T-helper 1 cell treated with Interleukin-12 subunit alpha and Interleukin-12 subunit beta and Interleukin-4 antibody, amounts not matched to agents 30 μg/mL and 1 μg/mL, for 36 hours (primary cell): ENCODE results near the gene ILDR1.

Source experiments
- H3K27ac Mint-ChIP-seq: one replicate; pipeline ENCODE4 v1.8.0; 2021; ENCODE audit warnings: mild to moderate bottlenecking, mixed read lengths
- H3K27me3 Mint-ChIP-seq: one replicate; pipeline ENCODE4 v1.8.0; 2021; ENCODE audit warnings: low read depth, mixed read lengths
- H3K36me3 Mint-ChIP-seq: one replicate; pipeline ENCODE4 v1.8.0; 2021; ENCODE audit warnings: low read depth, mixed read lengths
- H3K4me1 Mint-ChIP-seq: one replicate; pipeline ENCODE4 v1.8.0; 2021; ENCODE audit warnings: low read depth, mixed read lengths
- H3K4me3 Mint-ChIP-seq: one replicate; pipeline ENCODE4 v1.8.0; 2021; ENCODE audit warnings: mild to moderate bottlenecking, moderate library complexity, mixed read lengths
- H3K9me3 Mint-ChIP-seq: one replicate; pipeline ENCODE4 v1.8.0; 2021; ENCODE audit warnings: mixed read lengths

The ILDR1 gene

GRCh38 chr3:122032531-122032930 lies 10.5 kb upstream of the ILDR1 start:
- H3K4me3 Mint-ChIP-seq = no peak overlapping the region
- peaks cover 13% of the 10 kb centered on the region for H3K4me1 Mint-ChIP-seq
- H3K27ac Mint-ChIP-seq = no peak overlapping the region
- peaks cover 11% of the 10 kb centered on the region for H3K36me3 Mint-ChIP-seq
- peaks cover 52% of the 10 kb centered on the region for H3K9me3 Mint-ChIP-seq
- H3K27me3 Mint-ChIP-seq = no peaks in the 10 kb centered on the region

- Mint-ChIP-seq H3K27me3 (no peaks in the 10 kb centered on the region), H3K27ac (peak overlapping the region; percentile 71), H3K36me3 (peaks cover 11% of the 10 kb centered on the region), H3K4me1 (peaks cover 13% of the 10 kb centered on the region), H3K9me3 (peaks cover 44% of the 10 kb centered on the region), H3K4me3 (peak overlapping the region; percentile 11)
Measured at GRCh38 chr3:122031123-122031468, 9.0 kb upstream of the ILDR1 start.

GRCh38 chr3:122030381-122031122 lies 8.5 kb upstream of the ILDR1 start:
- peaks cover 38% of the 10 kb centered on the region for H3K9me3 Mint-ChIP-seq
- H3K4me1 Mint-ChIP-seq = peaks cover 13% of the 10 kb centered on the region
- peaks cover 9% of the 10 kb centered on the region for H3K36me3 Mint-ChIP-seq
- H3K27me3 Mint-ChIP-seq = no peaks in the 10 kb centered on the region
- H3K4me3 Mint-ChIP-seq = peak overlapping the region; percentile 23
- peak overlapping the region; percentile 71 for H3K27ac Mint-ChIP-seq

- Mint-ChIP-seq H3K4me1 (peaks cover 18% of the 10 kb centered on the region), H3K27ac (no peak overlapping the region), H3K36me3 (no peaks in the 10 kb centered on the region), H3K27me3 (peaks cover 17% of the 10 kb centered on the region), H3K9me3 (peaks cover under 1% of the 10 kb centered on the region), H3K4me3 (no peak overlapping the region)
Measured at GRCh38 chr3:122025296-122025695, 3.2 kb upstream of the ILDR1 start.

- Mint-ChIP-seq H3K27me3 (peaks cover 19% of the 10 kb centered on the region), H3K9me3 (no peaks in the 10 kb centered on the region), H3K4me3 (no peak overlapping the region), H3K27ac (no peak overlapping the region), H3K36me3 (no peaks in the 10 kb centered on the region), H3K4me1 (peaks cover 15% of the 10 kb centered on the region)
Measured at GRCh38 chr3:122024800-122025199, 2.8 kb upstream of the ILDR1 start.

- H3K4me3 Mint-ChIP-seq = no peak overlapping the region
- H3K4me1 Mint-ChIP-seq = peaks cover 15% of the 10 kb centered on the region
- peaks cover 22% of the 10 kb centered on the region for H3K27me3 Mint-ChIP-seq
- H3K27ac Mint-ChIP-seq = no peak overlapping the region
- H3K36me3 Mint-ChIP-seq = no peaks in the 10 kb centered on the region
- H3K9me3 Mint-ChIP-seq = no peaks in the 10 kb centered on the region
Measured at GRCh38 chr3:122023335-122023910, 1.4 kb upstream of the ILDR1 start.

GRCh38 chr3:122021037-122021436 lies 1.0 kb downstream of the ILDR1 start:
- peaks cover 7% of the 10 kb centered on the region for H3K9me3 Mint-ChIP-seq
- H3K27me3 Mint-ChIP-seq = peaks cover 26% of the 10 kb centered on the region
- H3K4me1 Mint-ChIP-seq = peaks cover 15% of the 10 kb centered on the region
- H3K36me3 Mint-ChIP-seq = peaks cover under 1% of the 10 kb centered on the region
- H3K27ac Mint-ChIP-seq = no peak overlapping the region
- H3K4me3 Mint-ChIP-seq = peak overlapping the region; percentile 10

GRCh38 chr3:122019493-122019892 lies 2.6 kb downstream of the ILDR1 start:
- peaks cover 10% of the 10 kb centered on the region for H3K4me1 Mint-ChIP-seq
- peaks cover 29% of the 10 kb centered on the region for H3K27me3 Mint-ChIP-seq
- no peak overlapping the region for H3K4me3 Mint-ChIP-seq
- peaks cover 2% of the 10 kb centered on the region for H3K36me3 Mint-ChIP-seq
- no peak overlapping the region for H3K27ac Mint-ChIP-seq
- H3K9me3 Mint-ChIP-seq = peaks cover 11% of the 10 kb centered on the region

GRCh38 chr3:122014741-122015140 lies 7.3 kb downstream of the ILDR1 start:
- H3K27me3 Mint-ChIP-seq = peaks cover 14% of the 10 kb centered on the region

GRCh38 chr3:122013448-122013925 lies 8.6 kb downstream of the ILDR1 start:
- peaks cover 11% of the 10 kb centered on the region for H3K27me3 Mint-ChIP-seq
- H3K4me3 Mint-ChIP-seq = no peak overlapping the region
- H3K4me1 Mint-ChIP-seq = peaks cover 19% of the 10 kb centered on the region
- H3K36me3 Mint-ChIP-seq = peaks cover 2% of the 10 kb centered on the region
- no peak overlapping the region for H3K27ac Mint-ChIP-seq
- H3K9me3 Mint-ChIP-seq = peaks cover 11% of the 10 kb centered on the region

More at GRCh38 chr3:122014741-122015140, 7.3 kb downstream of the ILDR1 start:
- H3K9me3 Mint-ChIP-seq = peaks cover 11% of the 10 kb centered on the region
- H3K4me3 Mint-ChIP-seq = no peak overlapping the region
- H3K4me1 Mint-ChIP-seq = peaks cover 18% of the 10 kb centered on the region
- no peak overlapping the region for H3K27ac Mint-ChIP-seq
- peaks cover 2% of the 10 kb centered on the region for H3K36me3 Mint-ChIP-seq

- Mint-ChIP-seq H3K9me3 (peaks cover 11% of the 10 kb centered on the region), H3K27me3 (peaks cover 8% of the 10 kb centered on the region), H3K4me1 (peaks cover 19% of the 10 kb centered on the region), H3K36me3 (peaks cover 2% of the 10 kb centered on the region), H3K4me3 (no peak overlapping the region), H3K27ac (no peak overlapping the region)
Measured at GRCh38 chr3:122012821-122013220, 9.2 kb downstream of the ILDR1 start.

- peaks cover 19% of the 10 kb centered on the region for H3K4me1 Mint-ChIP-seq
- H3K27ac Mint-ChIP-seq = peak overlapping the region; percentile 7
- peak overlapping the region; percentile 17 for H3K4me3 Mint-ChIP-seq
- H3K36me3 Mint-ChIP-seq = peaks cover 2% of the 10 kb centered on the region
- H3K27me3 Mint-ChIP-seq = peaks cover 8% of the 10 kb centered on the region
- peaks cover 7% of the 10 kb centered on the region for H3K9me3 Mint-ChIP-seq
Measured at GRCh38 chr3:122011396-122011795, 10.7 kb downstream of the ILDR1 start.

- Mint-ChIP-seq H3K27ac (peak overlapping the region; percentile 2), H3K27me3 (peaks cover 4% of the 10 kb centered on the region), H3K4me3 (no peak overlapping the region), H3K36me3 (no peaks in the 10 kb centered on the region), H3K4me1 (peaks cover 21% of the 10 kb centered on the region), H3K9me3 (no peaks in the 10 kb centered on the region)
Measured at GRCh38 chr3:122010506-122010905, 11.5 kb downstream of the ILDR1 start.

GRCh38 chr3:122008166-122008565 lies 13.9 kb downstream of the ILDR1 start:
- Mint-ChIP-seq H3K4me1 (peaks cover 34% of the 10 kb centered on the region), H3K9me3 (no peaks in the 10 kb centered on the region), H3K4me3 (no peak overlapping the region), H3K27me3 (peaks cover 4% of the 10 kb centered on the region), H3K27ac (no peak overlapping the region), H3K36me3 (no peaks in the 10 kb centered on the region)

GRCh38 chr3:122006267-122006666 lies 15.8 kb downstream of the ILDR1 start:
- Mint-ChIP-seq H3K9me3 (no peaks in the 10 kb centered on the region), H3K27me3 (peaks cover 4% of the 10 kb centered on the region), H3K4me1 (peaks cover 27% of the 10 kb centered on the region), H3K27ac (no peak overlapping the region), H3K36me3 (peaks cover 1% of the 10 kb centered on the region), H3K4me3 (no peak overlapping the region)
